Astrocyte (in vitro differentiated cells and primary cell): ENCODE results near the gene VIPR2. TPM values are rescaled to one million over a fixed set of nuclear protein-coding genes. Genes with fewer than 3 reads are reported as not detected.

Experiments used
- DNase-seq: peaks from one replicate; pipeline ENCODE4 v3.0.0-alpha.2; 2010; ENCODE audit warnings: low read depth
- FAIRE-seq: peaks from 2 replicates; lab custom pipeline; 2011; peaks lifted over from hg19 to GRCh38; lab: Jason Lieb, UNC
- H2AFZ ChIP-seq: 2 replicates; pipeline ENCODE4 v1.6.0; 2012; ENCODE audit warnings: low read depth, low read length, inconsistent platforms
- H3K27ac ChIP-seq: 2 replicates; pipeline ENCODE4 v1.5.1; 2011; ENCODE audit warnings: low read depth, low read length, inconsistent platforms
- H3K27me3 ChIP-seq: 2 replicates; pipeline ENCODE4 v1.6.0; 2011; ENCODE audit warnings: low read length, inconsistent platforms; ENCODE audit not compliant: insufficient read depth
- H3K36me3 ChIP-seq: 2 replicates; pipeline ENCODE4 v1.5.1; 2011; ENCODE audit warnings: low read length, inconsistent platforms; ENCODE audit not compliant: insufficient read depth
- H3K4me1 ChIP-seq: 2 replicates; pipeline ENCODE4 v1.5.1; 2011; ENCODE audit warnings: low read length, inconsistent platforms; ENCODE audit not compliant: insufficient read depth
- H3K4me2 ChIP-seq: 2 replicates; pipeline ENCODE4 v1.6.0; 2012; ENCODE audit warnings: low read length, inconsistent platforms
- H3K4me3 ChIP-seq: 2 replicates; pipeline ENCODE4 v1.5.1; 2011; ENCODE audit warnings: low read depth, mild to moderate bottlenecking, low read length, inconsistent platforms; ENCODE audit not compliant: insufficient read depth
- H3K79me2 ChIP-seq: 2 replicates; pipeline ENCODE4 v1.6.0; 2012; ENCODE audit warnings: mild to moderate bottlenecking, low read length, inconsistent platforms; ENCODE audit not compliant: insufficient read depth
- H3K9ac ChIP-seq: 2 replicates; pipeline ENCODE4 v1.6.0; 2012; ENCODE audit warnings: mild to moderate bottlenecking, low read length, inconsistent platforms
- H3K9me3 ChIP-seq: 2 replicates; pipeline ENCODE4 v1.5.1; 2012; ENCODE audit warnings: low read depth, mild to moderate bottlenecking, low read length, inconsistent platforms; ENCODE audit not compliant: insufficient read depth
- H4K20me1 ChIP-seq: 2 replicates; pipeline ENCODE4 v1.6.0; 2012; ENCODE audit warnings: low read length, inconsistent platforms; ENCODE audit not compliant: insufficient read depth
- H3K27ac Mint-ChIP-seq: one replicate; pipeline ENCODE4 v1.8.0; 2021; ENCODE audit warnings: mild to moderate bottlenecking, mixed read lengths; ENCODE audit not compliant: unreplicated experiment
- H3K27me3 Mint-ChIP-seq: one replicate; pipeline ENCODE4 v1.8.0; 2021; ENCODE audit warnings: low read depth, mixed read lengths; ENCODE audit not compliant: unreplicated experiment
- H3K36me3 Mint-ChIP-seq: one replicate; pipeline ENCODE4 v1.8.0; 2021; ENCODE audit warnings: low read depth, mixed read lengths; ENCODE audit not compliant: unreplicated experiment
- H3K4me1 Mint-ChIP-seq: one replicate; pipeline ENCODE4 v1.8.0; 2021; ENCODE audit warnings: low read depth, mixed read lengths; ENCODE audit not compliant: unreplicated experiment
- H3K4me3 Mint-ChIP-seq: one replicate; pipeline ENCODE4 v1.8.0; 2021; ENCODE audit warnings: mild to moderate bottlenecking, moderate library complexity, mixed read lengths; ENCODE audit not compliant: unreplicated experiment
- H3K9me3 Mint-ChIP-seq: one replicate; pipeline ENCODE4 v1.8.0; 2021; ENCODE audit warnings: mild to moderate bottlenecking, mixed read lengths; ENCODE audit not compliant: unreplicated experiment
- EZH2 ChIP-seq: IDR thresholded peaks from 2 replicates; pipeline ENCODE4 v1.6.1; 2012; ENCODE audit warnings: mild to moderate bottlenecking, low read length, inconsistent platforms; ENCODE audit not compliant: insufficient read depth
- total RNA-seq: library from RNA; stranded (reverse); gene quantifications from 2 replicates; pipeline ENCODE4 v1.2.1, GENCODE V29; 2021
- TF ChIP-seq, protein P1 (sequence below): IDR thresholded peaks from 2 replicates; pipeline ENCODE4 v1.5.1; 2011; ENCODE audit warnings: low read depth, mild to moderate bottlenecking, inconsistent platforms, low read length, moderate library complexity; ENCODE audit not compliant: insufficient read depth

Gene VIPR2
- total RNA-seq, 1 donor from 2014 or later: 0.68 TPM

DNA sequence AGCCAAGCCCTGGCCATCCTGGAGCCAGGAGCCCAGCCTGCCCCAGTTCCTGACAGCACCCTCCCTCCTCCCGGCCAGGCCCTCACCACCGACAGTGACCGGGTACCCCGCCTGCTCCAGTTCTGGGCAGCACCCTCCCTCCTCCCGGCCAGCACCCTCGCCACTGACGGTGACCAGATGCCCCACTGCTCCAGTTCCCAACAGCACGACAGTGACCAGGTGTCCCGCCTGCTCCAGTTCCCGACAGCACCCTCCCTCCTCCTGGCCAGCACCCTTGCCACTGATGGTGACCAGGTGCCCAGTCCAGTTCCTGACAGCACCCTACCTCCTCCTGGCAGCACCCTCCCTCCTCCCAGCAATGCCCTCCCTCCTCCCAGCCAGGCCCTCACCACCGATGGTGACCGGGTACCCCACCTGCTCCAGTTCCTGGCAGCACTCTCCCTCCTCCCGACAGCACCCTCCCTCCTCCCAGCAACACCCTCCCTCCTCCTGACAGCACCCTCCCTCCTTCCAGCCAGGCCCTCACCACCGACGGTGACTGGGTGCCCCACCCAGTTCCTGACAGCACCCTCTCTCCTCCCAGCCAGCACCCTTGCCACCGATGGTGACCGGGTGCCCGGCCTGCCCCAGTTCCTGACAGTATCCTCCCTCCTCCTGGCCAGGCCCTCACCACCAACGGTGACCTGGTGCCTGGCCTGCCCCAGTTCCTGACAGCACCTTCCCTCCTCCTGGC lies 40.3 kb downstream of the VIPR2 start:
- Mint-ChIP-seq H3K36me3 (peaks cover 5% of the 10 kb centered on the region), H3K27ac (no peak overlapping the region)

DNA sequence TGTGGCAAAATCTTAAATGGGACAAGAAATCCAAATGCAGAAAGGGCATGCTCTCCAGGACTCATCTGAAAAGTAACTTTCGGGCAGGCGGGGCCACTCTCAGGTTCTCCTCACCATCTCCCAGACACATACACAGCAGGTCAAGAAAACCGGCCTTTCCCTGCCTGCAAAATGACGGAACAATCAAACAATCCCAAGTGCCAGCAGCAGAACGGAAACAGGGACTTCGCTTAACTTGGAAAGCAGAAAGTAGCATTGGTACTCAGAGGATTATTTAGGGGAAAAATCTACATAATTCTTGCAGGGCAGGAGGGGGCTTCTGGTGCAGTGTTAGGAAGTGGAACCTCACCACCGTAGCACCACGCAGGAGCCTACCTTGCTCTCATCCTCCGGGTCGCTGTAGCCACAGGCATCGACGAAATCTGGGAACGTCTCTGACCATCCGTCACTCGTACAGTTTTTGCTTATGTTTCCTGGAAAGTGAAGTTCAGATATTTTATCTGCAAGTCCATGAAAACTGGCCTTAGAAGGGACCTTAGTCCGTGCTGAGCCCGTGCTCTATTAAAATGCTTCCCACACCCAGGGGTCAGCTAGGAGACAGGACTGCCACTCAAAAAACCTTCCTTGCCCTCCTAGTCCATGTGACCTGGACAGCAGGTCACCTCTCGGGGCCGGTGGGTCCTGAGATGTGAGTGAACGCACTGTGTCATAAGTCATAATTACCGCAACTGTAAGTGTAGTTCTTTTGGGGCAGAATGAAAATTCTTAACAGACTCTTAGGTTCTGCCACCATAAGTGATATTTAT lies 41.1 kb downstream of the VIPR2 start:
- no peak for FAIRE-seq
- no peak overlapping the region for H3K27ac ChIP-seq

More for the DNA sequence above, 40.3 kb downstream of the VIPR2 start:
- DNase-seq: no peak
- Mint-ChIP-seq H3K4me1 (peaks cover 10% of the 10 kb centered on the region), H3K4me3 (no peak overlapping the region), H3K27me3 (peaks cover 27% of the 10 kb centered on the region), H3K9me3 (peaks cover 5% of the 10 kb centered on the region)
- Histone ChIP-seq H3K79me2 (no peaks in the 10 kb centered on the region), H3K4me3 (no peak overlapping the region), H3K9ac (no peak overlapping the region), H3K9me3 (peaks cover 6% of the 10 kb centered on the region), H4K20me1 (no peaks in the 10 kb centered on the region), H3K36me3 (no peaks in the 10 kb centered on the region), H3K27me3 (no peaks in the 10 kb centered on the region), H3K4me1 (no peaks in the 10 kb centered on the region), H2AFZ (no peak overlapping the region), H3K27ac (no peak overlapping the region), H3K4me2 (no peak overlapping the region)
- no peak for TF ChIP-seq EZH2
- TF ChIP-seq, protein P1, sequence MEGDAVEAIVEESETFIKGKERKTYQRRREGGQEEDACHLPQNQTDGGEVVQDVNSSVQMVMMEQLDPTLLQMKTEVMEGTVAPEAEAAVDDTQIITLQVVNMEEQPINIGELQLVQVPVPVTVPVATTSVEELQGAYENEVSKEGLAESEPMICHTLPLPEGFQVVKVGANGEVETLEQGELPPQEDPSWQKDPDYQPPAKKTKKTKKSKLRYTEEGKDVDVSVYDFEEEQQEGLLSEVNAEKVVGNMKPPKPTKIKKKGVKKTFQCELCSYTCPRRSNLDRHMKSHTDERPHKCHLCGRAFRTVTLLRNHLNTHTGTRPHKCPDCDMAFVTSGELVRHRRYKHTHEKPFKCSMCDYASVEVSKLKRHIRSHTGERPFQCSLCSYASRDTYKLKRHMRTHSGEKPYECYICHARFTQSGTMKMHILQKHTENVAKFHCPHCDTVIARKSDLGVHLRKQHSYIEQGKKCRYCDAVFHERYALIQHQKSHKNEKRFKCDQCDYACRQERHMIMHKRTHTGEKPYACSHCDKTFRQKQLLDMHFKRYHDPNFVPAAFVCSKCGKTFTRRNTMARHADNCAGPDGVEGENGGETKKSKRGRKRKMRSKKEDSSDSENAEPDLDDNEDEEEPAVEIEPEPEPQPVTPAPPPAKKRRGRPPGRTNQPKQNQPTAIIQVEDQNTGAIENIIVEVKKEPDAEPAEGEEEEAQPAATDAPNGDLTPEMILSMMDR: no peak
- no peak for FAIRE-seq

More for the DNA sequence above, 41.1 kb downstream of the VIPR2 start:
- Mint-ChIP-seq H3K36me3 (peaks cover 5% of the 10 kb centered on the region), H3K9me3 (peaks cover 8% of the 10 kb centered on the region), H3K27me3 (peaks cover 25% of the 10 kb centered on the region), H3K4me1 (peaks cover 10% of the 10 kb centered on the region), H3K27ac (no peak overlapping the region), H3K4me3 (no peak overlapping the region)
- Histone ChIP-seq H3K79me2 (no peaks in the 10 kb centered on the region), H3K9ac (no peak overlapping the region), H2AFZ (no peak overlapping the region), H3K9me3 (peaks cover 6% of the 10 kb centered on the region), H3K4me2 (no peak overlapping the region), H3K4me3 (no peak overlapping the region), H3K27me3 (no peaks in the 10 kb centered on the region), H3K36me3 (no peaks in the 10 kb centered on the region), H3K4me1 (no peaks in the 10 kb centered on the region), H4K20me1 (no peaks in the 10 kb centered on the region)
- DNase-seq: no peak
- TF ChIP-seq, protein P1: no peak
- TF ChIP-seq EZH2: no peak
